ENCODE data around the gene ZSWIM7. TPM values are rescaled to one million over a fixed set of nuclear protein-coding genes. Genes with fewer than 3 reads are reported as not detected.
A peak's percentile ranks its signal among the peaks of the same experiment; 100 is the strongest.

Gene ZSWIM7
- total RNA-seq, 4 donors from 2014 or later: 1.3 to 30.3 (median 20.7) TPM

DNA sequence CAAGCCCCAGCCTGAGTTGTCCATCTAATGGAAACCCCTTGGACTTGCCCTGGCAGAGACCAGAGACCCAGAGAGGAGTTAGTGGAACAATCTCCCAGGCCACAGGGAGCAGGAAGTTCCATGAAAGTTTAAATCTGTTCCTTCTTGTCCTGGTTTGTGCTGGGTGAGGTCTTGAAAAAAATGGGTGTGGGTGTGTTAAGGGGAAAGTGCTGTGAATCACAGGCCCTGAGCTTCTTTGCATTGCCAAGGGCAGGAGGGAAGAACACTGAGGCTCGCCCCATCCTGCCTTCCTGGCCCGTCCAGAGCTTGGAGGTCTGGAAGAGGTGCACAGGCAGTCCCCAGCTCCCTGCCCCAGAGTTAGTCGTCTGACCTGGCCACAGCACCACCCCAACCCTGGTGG, 52.2 kb downstream of the ZSWIM7 start:
- H3K4me3 ChIP-seq: no peak overlapping the region
- no peaks in the 10 kb centered on the region for H3K36me3 ChIP-seq
- no peak for TF ChIP-seq POLR2A (IDR thresholded peaks at IDR 0.05)
- TF ChIP-seq, protein P1, sequence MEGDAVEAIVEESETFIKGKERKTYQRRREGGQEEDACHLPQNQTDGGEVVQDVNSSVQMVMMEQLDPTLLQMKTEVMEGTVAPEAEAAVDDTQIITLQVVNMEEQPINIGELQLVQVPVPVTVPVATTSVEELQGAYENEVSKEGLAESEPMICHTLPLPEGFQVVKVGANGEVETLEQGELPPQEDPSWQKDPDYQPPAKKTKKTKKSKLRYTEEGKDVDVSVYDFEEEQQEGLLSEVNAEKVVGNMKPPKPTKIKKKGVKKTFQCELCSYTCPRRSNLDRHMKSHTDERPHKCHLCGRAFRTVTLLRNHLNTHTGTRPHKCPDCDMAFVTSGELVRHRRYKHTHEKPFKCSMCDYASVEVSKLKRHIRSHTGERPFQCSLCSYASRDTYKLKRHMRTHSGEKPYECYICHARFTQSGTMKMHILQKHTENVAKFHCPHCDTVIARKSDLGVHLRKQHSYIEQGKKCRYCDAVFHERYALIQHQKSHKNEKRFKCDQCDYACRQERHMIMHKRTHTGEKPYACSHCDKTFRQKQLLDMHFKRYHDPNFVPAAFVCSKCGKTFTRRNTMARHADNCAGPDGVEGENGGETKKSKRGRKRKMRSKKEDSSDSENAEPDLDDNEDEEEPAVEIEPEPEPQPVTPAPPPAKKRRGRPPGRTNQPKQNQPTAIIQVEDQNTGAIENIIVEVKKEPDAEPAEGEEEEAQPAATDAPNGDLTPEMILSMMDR (IDR thresholded peaks at IDR 0.05): no peak
- intact Hi-C loops (cut with DNase I; ENCODE audit: low total_unique reads): no loop called here
- no peak overlapping the region for H3K27ac ChIP-seq
- H3K4me1 ChIP-seq: peaks cover 0 to 8% of the 10 kb centered on the region in 2 donors
- H3K27me3 ChIP-seq: no peaks in the 10 kb centered on the region
- H3K9me3 ChIP-seq: no peaks in the 10 kb centered on the region
- DNase-seq: no peak

DNA sequence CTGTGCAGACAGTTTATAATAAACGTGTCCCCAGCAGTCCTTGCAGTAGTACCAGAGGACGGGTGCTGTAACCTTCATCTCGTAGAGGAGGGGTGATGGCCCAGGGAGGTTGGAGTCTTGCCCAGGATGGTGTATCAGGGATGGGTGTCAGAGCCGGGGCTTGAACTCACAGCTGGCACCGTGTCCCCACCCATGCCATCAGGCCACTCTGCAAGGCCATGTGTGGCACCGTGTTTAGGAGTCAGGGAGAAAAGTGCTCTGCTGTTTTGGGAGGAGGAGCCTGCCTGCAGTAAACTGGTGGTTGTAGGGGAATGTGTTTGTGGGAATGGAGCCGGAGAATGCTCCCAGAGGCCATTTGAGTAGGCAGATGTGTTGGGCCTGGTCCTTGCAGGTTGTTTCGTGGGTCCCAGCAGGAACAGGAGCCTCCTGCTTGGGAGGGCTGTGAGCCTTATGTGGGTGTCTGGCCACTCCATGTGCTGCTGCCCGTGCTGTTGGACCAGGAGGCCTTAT, 52.8 kb downstream of the ZSWIM7 start:
- TF ChIP-seq, protein P1 (IDR thresholded peaks at IDR 0.05): no peak
- no peak for TF ChIP-seq POLR2A (IDR thresholded peaks at IDR 0.05)
- intact Hi-C loops (cut with DNase I; ENCODE audit: low total_unique reads): no loop called here
- no peak for DNase-seq
- Histone ChIP-seq H3K9me3 (no peaks in the 10 kb centered on the region), H3K4me1 (peaks cover 0 to 8% of the 10 kb centered on the region in 2 donors), H3K36me3 (no peaks in the 10 kb centered on the region), H3K27me3 (no peaks in the 10 kb centered on the region), H3K27ac (no peak overlapping the region), H3K4me3 (no peak overlapping the region)

DNA sequence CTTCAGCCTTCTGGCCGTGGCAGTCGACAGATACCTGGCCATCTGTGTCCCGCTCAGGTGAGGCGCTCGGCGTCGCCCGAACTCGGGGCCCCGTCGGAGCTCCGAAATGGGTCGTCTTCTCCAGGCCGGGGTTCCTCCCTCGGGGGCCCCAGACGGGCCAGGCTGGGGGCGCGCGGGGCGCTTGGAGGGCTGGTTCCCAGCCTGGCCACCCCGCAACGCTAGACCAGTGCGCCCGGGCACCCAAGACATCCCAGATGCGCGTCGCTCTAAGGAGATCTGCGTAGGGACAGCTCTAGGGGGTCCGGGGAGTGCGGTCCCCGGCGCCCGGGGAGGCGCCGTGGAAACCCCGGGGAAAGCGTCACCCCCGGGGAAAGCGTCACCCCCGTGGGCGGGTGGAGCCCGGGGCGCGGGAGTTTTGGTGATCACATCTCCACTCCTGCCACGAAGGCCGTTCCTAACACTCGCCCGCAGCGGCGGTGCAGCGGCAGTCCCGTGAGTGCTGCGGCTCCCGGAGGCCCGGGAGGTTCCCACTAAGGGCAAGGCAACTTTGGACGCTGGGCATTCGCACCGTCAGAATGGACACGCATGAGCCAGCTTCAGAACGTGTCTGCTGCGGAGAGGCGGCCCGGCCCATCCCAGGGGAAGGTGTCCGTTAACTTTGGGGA, 53.8 kb downstream of the ZSWIM7 start:
- DNase-seq: no peak
- intact Hi-C loops (cut with DNase I; ENCODE audit: low total_unique reads): no loop called here

DNA sequence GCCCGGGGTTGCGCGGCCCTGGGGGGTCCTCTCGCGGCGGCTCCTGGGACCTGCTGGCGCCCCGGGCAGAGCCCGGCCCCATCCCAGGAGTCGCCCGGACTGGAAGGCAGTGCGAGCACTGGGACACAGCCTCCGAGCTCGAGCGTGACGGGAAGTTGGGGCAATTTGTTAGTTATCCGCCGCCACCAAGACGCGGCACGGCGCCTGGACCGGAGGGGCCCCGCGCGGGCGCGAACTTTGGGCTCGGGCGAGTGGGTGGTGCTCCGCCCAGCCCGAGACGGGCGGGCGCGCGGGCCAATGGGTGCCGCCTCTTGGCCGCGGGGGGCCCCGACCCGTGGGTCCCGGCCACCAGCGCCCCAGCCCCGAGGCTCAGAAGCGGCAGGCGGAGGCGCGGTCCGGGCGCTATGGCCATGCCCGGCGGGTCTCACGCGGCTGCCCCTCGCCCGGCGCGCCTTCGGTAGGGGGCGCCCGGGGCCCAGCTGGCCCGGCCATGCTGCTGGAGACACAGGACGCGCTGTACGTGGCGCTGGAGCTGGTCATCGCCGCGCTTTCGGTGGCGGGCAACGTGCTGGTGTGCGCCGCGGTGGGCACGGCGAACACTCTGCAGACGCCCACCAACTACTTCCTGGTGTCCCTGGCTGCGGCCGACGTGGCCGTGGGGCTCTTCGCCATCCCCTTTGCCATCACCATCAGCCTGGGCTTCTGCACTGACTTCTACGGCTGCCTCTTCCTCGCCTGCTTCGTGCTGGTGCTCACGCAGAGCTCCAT, 54.6 kb downstream of the ZSWIM7 start, which contains the start of gene ADORA2B:
ADORA2B (plus strand) TSS at position 372 of the 768 bp plus-strand sequence; CDS start at position 491, 119 bp downstream.
- TF ChIP-seq, protein P1 (IDR thresholded peaks at IDR 0.05): peak in 2 of 4 experiments; percentile 56 to 67
- TF ChIP-seq POLR2A (IDR thresholded peaks at IDR 0.05): no peak
- Histone ChIP-seq H3K36me3 (no peaks in the 10 kb centered on the region), H3K4me1 (peaks cover 0 to 8% of the 10 kb centered on the region in 2 donors), H3K4me3 (peak within 1 kb of the TSS; percentile 38 to 40), H3K9me3 (no peaks in the 10 kb centered on the region), H3K27ac (no peak within 1 kb of the TSS), H3K27me3 (no peaks in the 10 kb centered on the region)
- peak in 1 of 2 donors; percentile 48 for DNase-seq
- intact Hi-C loops (cut with DNase I; ENCODE audit: low total_unique reads): no loop called here

More for the DNA sequence above, 53.8 kb downstream of the ZSWIM7 start:
- no peaks in the 10 kb centered on the region for H3K27me3 ChIP-seq
- no peaks in the 10 kb centered on the region for H3K36me3 ChIP-seq
- no peak overlapping the region for H3K27ac ChIP-seq
- H3K9me3 ChIP-seq: no peaks in the 10 kb centered on the region
- H3K4me3 ChIP-seq: peak overlapping the region; percentile 38 to 40
- TF ChIP-seq, protein P1 (IDR thresholded peaks at IDR 0.05): no peak
- TF ChIP-seq POLR2A (IDR thresholded peaks at IDR 0.05): no peak
- H3K4me1 ChIP-seq: peaks cover 0 to 8% of the 10 kb centered on the region in 2 donors

All from uterus (tissue), 4 donors.